Trophoblast cell (in vitro differentiated cells and primary cell): ENCODE results near the gene AMACR.

Experiments
- DNase-seq, 2 donors: peaks; one replicate each; pipeline ENCODE4 v3.0.0-alpha.2; 2016
- H2AFZ ChIP-seq: 2 replicates; pipeline ENCODE4 v1.6.1; 2013; ENCODE audit warnings: low read length, moderate library complexity, mild to moderate bottlenecking; ENCODE audit not compliant: insufficient read depth, poor library complexity
- H2AK5ac ChIP-seq: 2 replicates; pipeline ENCODE4 v1.6.1; 2013; ENCODE audit warnings: mild to moderate bottlenecking, low read length
- H2BK120ac ChIP-seq: 2 replicates; pipeline ENCODE4 v1.6.1; 2013; ENCODE audit warnings: low read length, mild to moderate bottlenecking, moderate library complexity; ENCODE audit not compliant: insufficient read depth, poor library complexity
- H2BK12ac ChIP-seq: 2 replicates; pipeline ENCODE4 v1.6.1; 2013; ENCODE audit warnings: mild to moderate bottlenecking, low read length, moderate library complexity
- H2BK5ac ChIP-seq: 2 replicates; pipeline ENCODE4 v1.6.1; 2013; ENCODE audit warnings: low read length, low read depth, moderate library complexity, mild to moderate bottlenecking; ENCODE audit not compliant: poor library complexity
- H3K14ac ChIP-seq: 2 replicates; pipeline ENCODE4 v1.6.1; 2013; ENCODE audit warnings: mild to moderate bottlenecking, low read length
- H3K18ac ChIP-seq: 2 replicates; pipeline ENCODE4 v1.6.1; 2013; ENCODE audit warnings: mild to moderate bottlenecking, low read length
- H3K23ac ChIP-seq: 2 replicates; pipeline ENCODE4 v1.6.1; 2013; ENCODE audit warnings: low read length
- H3K27ac ChIP-seq: 2 replicates; pipeline ENCODE4 v1.5.1; 2013; ENCODE audit warnings: low read depth, mild to moderate bottlenecking, inconsistent platforms, low read length, moderate library complexity
- H3K27me3 ChIP-seq: 2 replicates; pipeline ENCODE4 v1.6.1; 2013; ENCODE audit warnings: inconsistent platforms, mild to moderate bottlenecking, low read length, moderate library complexity; ENCODE audit not compliant: insufficient read depth
- H3K36me3 ChIP-seq, 2 experiments: 1 replicate in 1 of 2; 2 replicates in 1 of 2; pipeline ENCODE4 v1.6.1; 2013; ENCODE audit warnings: low read length in 2 of 2, mild to moderate bottlenecking in 2 of 2, moderate library complexity in 1 of 2; ENCODE audit not compliant: insufficient read depth in 2 of 2, control insufficient read depth in 1 of 2
- H3K4ac ChIP-seq: 2 replicates; pipeline ENCODE4 v1.6.1; 2013; ENCODE audit warnings: low read depth, mild to moderate bottlenecking, low read length, moderate library complexity
- H3K4me1 ChIP-seq, 2 experiments: 1 replicate in 1 of 2; 2 replicates in 1 of 2; pipeline ENCODE4 v1.6.1; 2013; ENCODE audit warnings: low read length in 2 of 2, mild to moderate bottlenecking in 2 of 2, moderate library complexity in 1 of 2; ENCODE audit not compliant: insufficient read depth in 2 of 2, control insufficient read depth in 1 of 2
- H3K4me2 ChIP-seq: 2 replicates; pipeline ENCODE4 v1.6.1; 2013; ENCODE audit warnings: inconsistent platforms, mild to moderate bottlenecking, low read length, moderate library complexity
- H3K4me3 ChIP-seq: 2 replicates; pipeline ENCODE4 v1.5.1; 2013; ENCODE audit warnings: mild to moderate bottlenecking, low read depth, low read length, inconsistent platforms
- H3K79me1 ChIP-seq: one replicate; pipeline ENCODE4 v1.6.1; 2013; ENCODE audit warnings: low read length
- H3K79me2 ChIP-seq: 2 replicates; pipeline ENCODE4 v1.6.1; 2013; ENCODE audit warnings: low read length, mild to moderate bottlenecking; ENCODE audit not compliant: control insufficient read depth, insufficient read depth, poor library complexity
- H3K9ac ChIP-seq: 2 replicates; pipeline ENCODE4 v1.6.1; 2013; ENCODE audit warnings: mild to moderate bottlenecking, low read length
- H3K9me3 ChIP-seq: 2 replicates; pipeline ENCODE4 v1.6.1; 2013; ENCODE audit warnings: low read depth, mild to moderate bottlenecking, control low read depth, inconsistent platforms, low read length; ENCODE audit not compliant: insufficient read depth
- H4K12ac ChIP-seq: 2 replicates; pipeline ENCODE4 v1.6.1; 2013; ENCODE audit warnings: low read depth, mild to moderate bottlenecking, low read length, moderate library complexity
- H4K8ac ChIP-seq: 2 replicates; pipeline ENCODE4 v1.6.1; 2013; ENCODE audit warnings: low read depth, mild to moderate bottlenecking, low read length, moderate library complexity
- H4K91ac ChIP-seq: one replicate; pipeline ENCODE4 v1.6.1; 2013; ENCODE audit warnings: low read depth, mild to moderate bottlenecking, low read length, moderate library complexity
- WGBS: extraction: QIAGEN DNeasy Blood & Tissue Kit; methylation state at CpG from one replicate; pipeline ENCODE4 v1.1.7; 2013; ENCODE audit warnings: missing lambda C conversion rate; ENCODE audit not compliant: insufficient read length, insufficient coverage; ENCODE audit errors: extremely low coverage; 5-methylcytosine and 5-hydroxymethylcytosine counted together

AMACR gene

GRCh38 chr5:34043099-34043876 lies 35.4 kb upstream of the AMACR start, which contains the start of gene C1QTNF3:
C1QTNF3 (minus strand) TSS chr5:34043213; CDS start chr5:34043125, 88 bp downstream.
- no peak for DNase-seq
- Histone ChIP-seq H3K4me1 (peaks cover 0 to 3% of the 10 kb centered on the region in 2 experiments), H3K79me1 (no peaks in the 10 kb centered on the region), H3K9ac (no peak within 1 kb of the TSS), H2BK120ac (no peak within 1 kb of the TSS), H2BK5ac (no peak within 1 kb of the TSS), H3K9me3 (peaks cover 2% of the 10 kb centered on the region), H3K27me3 (no peaks in the 10 kb centered on the region), H3K79me2 (no peaks in the 10 kb centered on the region), H3K4me2 (no peak within 1 kb of the TSS), H2AFZ (no peak within 1 kb of the TSS), H3K18ac (no peak within 1 kb of the TSS), H3K23ac (no peak within 1 kb of the TSS), H3K14ac (no peak within 1 kb of the TSS), H4K8ac (no peak within 1 kb of the TSS), H2AK5ac (no peak within 1 kb of the TSS), H4K12ac (no peak within 1 kb of the TSS), H3K36me3 (no peaks in the 10 kb centered on the region), H3K4me3 (no peak within 1 kb of the TSS), H3K27ac (no peak within 1 kb of the TSS), H4K91ac (no peak within 1 kb of the TSS), H3K4ac (no peak within 1 kb of the TSS), H2BK12ac (no peak within 1 kb of the TSS)
- WGBS: no CpG with 5 or more reads among the region's 10 CpGs

DNA sequence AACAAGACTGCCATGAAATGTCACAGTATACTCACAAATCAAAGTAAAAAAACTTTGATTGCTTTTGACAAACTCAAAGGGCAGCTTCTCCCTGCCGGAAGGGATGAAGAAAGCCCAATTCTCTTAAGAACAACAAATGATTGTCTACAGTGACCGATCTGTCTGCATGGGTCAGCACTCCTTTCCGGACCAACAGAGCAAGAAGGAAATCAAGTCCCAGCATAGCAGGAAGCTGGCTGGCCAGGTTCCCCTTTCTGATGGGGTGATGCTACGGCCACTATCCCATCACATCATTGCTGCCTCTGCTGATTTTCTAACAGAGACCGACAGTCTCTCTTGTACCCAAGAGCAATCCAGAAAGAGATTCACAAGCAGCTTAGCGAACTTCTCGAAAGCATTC lies 34.5 kb upstream of the AMACR start:
- no CpG with 5 or more reads among the region's 7 CpGs for WGBS
- H3K18ac ChIP-seq: no peak overlapping the region

DNA sequence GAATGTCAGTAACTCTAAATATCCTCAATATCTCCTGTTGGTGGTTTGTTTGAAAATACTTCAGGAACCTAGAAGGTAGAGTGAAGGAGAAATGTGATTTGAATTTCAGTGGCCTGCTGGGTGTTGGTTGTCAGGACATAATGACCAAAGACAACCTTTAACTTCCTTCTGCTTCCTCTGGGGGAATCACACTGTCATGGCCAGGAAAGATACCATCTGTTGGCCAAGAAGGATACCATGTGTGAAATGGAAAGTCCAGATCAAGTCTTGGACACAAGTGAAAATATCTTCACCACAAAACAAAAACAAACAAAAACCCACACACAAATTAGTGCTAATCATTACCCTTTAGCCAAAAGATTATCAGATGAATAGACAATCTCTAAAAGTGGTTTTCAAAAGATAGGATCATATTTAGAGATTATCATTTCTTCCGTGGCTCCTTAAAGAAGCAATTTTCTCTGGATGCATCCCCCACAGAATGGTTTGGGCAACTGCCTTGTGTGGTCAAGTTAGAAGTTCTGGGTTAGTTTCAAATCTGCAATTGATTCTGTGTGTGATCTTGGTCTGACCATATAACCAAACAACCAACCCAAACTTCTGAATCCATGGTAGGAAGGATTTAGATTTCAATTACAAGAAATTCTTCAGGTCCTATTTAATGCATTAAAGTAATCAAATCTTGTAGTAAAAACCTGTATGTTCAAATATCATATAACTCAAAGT lies 33.6 kb upstream of the AMACR start:
- Histone ChIP-seq H2BK120ac (no peak overlapping the region), H2BK12ac (no peak overlapping the region), H3K79me2 (no peaks in the 10 kb centered on the region), H3K79me1 (no peaks in the 10 kb centered on the region), H3K4me3 (no peak overlapping the region), H3K27me3 (no peaks in the 10 kb centered on the region), H2BK5ac (no peak overlapping the region), H4K12ac (no peak overlapping the region), H4K91ac (no peak overlapping the region), H3K4ac (no peak overlapping the region), H3K36me3 (no peaks in the 10 kb centered on the region), H3K23ac (no peak overlapping the region), H2AFZ (no peak overlapping the region), H3K9ac (no peak overlapping the region), H4K8ac (no peak overlapping the region), H3K14ac (no peak overlapping the region), H3K4me1 (peaks cover 0 to 3% of the 10 kb centered on the region in 2 experiments), H3K9me3 (no peaks in the 10 kb centered on the region), H3K27ac (no peak overlapping the region), H2AK5ac (no peak overlapping the region), H3K18ac (no peak overlapping the region), H3K4me2 (no peak overlapping the region)
- no CpG with 5 or more reads among the region's 1 CpG for WGBS
- DNase-seq: no peak

More for the DNA sequence above, 34.5 kb upstream of the AMACR start:
- Histone ChIP-seq H3K27me3 (no peaks in the 10 kb centered on the region), H2BK5ac (no peak overlapping the region), H3K36me3 (no peaks in the 10 kb centered on the region), H2AK5ac (no peak overlapping the region), H2BK120ac (no peak overlapping the region), H2BK12ac (no peak overlapping the region), H4K91ac (no peak overlapping the region), H3K23ac (no peak overlapping the region), H3K27ac (no peak overlapping the region), H3K9ac (no peak overlapping the region), H3K79me1 (no peaks in the 10 kb centered on the region), H3K4me1 (peaks cover 0 to 3% of the 10 kb centered on the region in 2 experiments), H3K4me2 (no peak overlapping the region), H3K14ac (no peak overlapping the region), H3K4me3 (no peak overlapping the region), H4K8ac (no peak overlapping the region), H3K79me2 (no peaks in the 10 kb centered on the region), H2AFZ (no peak overlapping the region), H4K12ac (no peak overlapping the region), H3K4ac (no peak overlapping the region), H3K9me3 (peaks cover 2% of the 10 kb centered on the region)
- no peak for DNase-seq

GRCh38 chr5:34040472-34040871 lies 32.6 kb upstream of the AMACR start:
- H2BK120ac ChIP-seq: no peak overlapping the region
- H3K23ac ChIP-seq: no peak overlapping the region
- H2AK5ac ChIP-seq: no peak overlapping the region
- no peak overlapping the region for H3K18ac ChIP-seq
- no peak overlapping the region for H3K9ac ChIP-seq
- H4K12ac ChIP-seq: no peak overlapping the region
- DNase-seq: no peak
- no peak overlapping the region for H3K4me3 ChIP-seq
- H3K9me3 ChIP-seq: no peaks in the 10 kb centered on the region
- no peak overlapping the region for H2BK12ac ChIP-seq
- H3K4me1 ChIP-seq: peaks cover 0 to 3% of the 10 kb centered on the region in 2 experiments
- no peaks in the 10 kb centered on the region for H3K79me1 ChIP-seq
- no peak overlapping the region for H2BK5ac ChIP-seq
- no peak overlapping the region for H2AFZ ChIP-seq
- no peaks in the 10 kb centered on the region for H3K27me3 ChIP-seq
- H3K14ac ChIP-seq: no peak overlapping the region
- no peaks in the 10 kb centered on the region for H3K36me3 ChIP-seq
- H3K79me2 ChIP-seq: no peaks in the 10 kb centered on the region
- no peak overlapping the region for H3K4me2 ChIP-seq
- H4K91ac ChIP-seq: no peak overlapping the region
- H4K8ac ChIP-seq: no peak overlapping the region
- WGBS: no CpG with 5 or more reads among the region's 3 CpGs
- no peak overlapping the region for H3K4ac ChIP-seq
- no peak overlapping the region for H3K27ac ChIP-seq
